ENCODE results near the gene IFNL3. TPM values are rescaled to one million over a fixed set of nuclear protein-coding genes. Genes with fewer than 3 reads are reported as not detected.

Gene IFNL3
- total RNA-seq: not detected in 2 replicates

DNA sequence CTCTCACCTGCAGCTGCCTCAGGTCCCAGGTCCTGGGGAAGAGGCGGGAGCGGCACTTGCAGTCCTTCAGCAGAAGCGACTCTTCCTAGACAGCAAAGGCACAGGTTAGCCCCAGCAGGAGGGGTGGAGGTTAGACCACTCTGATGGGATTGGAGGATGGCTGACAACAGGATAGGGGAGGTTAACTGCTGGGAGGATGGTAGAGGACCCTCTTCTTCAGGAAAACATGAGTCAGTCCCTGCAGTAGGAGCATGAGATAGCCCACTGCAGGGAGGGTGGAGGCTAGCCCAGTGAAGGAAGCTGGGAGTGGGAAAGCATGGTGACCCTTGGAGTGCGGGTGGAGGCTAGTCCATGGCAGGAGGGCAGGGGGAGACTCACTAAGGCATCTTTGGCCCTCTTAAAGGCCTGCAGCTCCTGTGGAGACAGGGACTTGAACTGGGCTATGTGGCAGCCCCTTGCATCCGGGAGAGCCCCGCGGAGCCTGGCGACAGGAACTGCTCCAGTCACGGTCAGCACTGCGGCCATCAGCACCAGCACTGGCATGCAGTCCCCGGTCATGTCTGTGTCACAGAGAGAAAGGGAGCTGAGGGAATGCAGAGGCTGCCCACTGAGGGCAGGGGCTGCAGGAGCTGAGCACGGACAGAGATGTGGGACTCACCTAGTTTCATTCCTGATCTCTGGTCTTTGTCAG lies at the start of gene IFNL3:
TSS of gene IFNL3 (minus strand) at position 597 of the 691 bp plus-strand sequence. CDS start at position 558, 39 bp downstream.

DNA sequence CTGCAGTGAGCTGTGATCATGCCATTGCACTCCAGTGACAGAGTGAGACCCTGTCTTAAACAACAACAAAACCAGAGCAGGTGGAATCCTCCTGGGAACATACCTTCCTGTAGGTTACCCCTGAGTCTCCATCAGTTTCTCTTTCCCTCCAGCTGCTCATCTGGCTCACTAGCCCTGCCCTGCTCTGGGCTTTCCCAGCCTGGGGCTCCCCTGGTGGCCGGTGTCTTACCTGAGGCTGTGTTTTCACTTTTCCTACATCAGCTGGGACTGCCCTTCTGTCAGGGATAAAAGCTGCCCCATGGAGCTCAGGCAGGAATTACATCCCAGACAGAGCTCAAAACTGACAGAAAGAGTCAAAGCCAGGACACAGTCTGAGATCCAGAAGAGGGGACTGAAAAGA lies 23.3 kb upstream of the IFNL3 start, which contains the start of gene IFNL2:
TSS of gene IFNL2 (plus strand) at position 312 of the 400 bp plus-strand sequence. CDS start 173 bp downstream, outside the sequence.

GRCh38 chr19:39248806-39249205 lies 4.0 kb upstream of the IFNL3 start, which contains the start of gene IFNL4:
Gene IFNL4 (minus strand): TSS chr19:39248856.

GRCh38 chr19:39203372-39204341 lies 41.1 kb downstream of the IFNL3 start, which contains the start of gene SYCN:
Gene SYCN (minus strand): TSS chr19:39204263. CDS start chr19:39204254, 9 bp downstream.

GRCh38 chr19:39196860-39197562 lies 47.8 kb downstream of the IFNL3 start, which contains the start of gene NCCRP1:
Gene NCCRP1 (plus strand): TSS chr19:39196964. CDS start chr19:39196983, 19 bp downstream.

Other genes with a start within 250 kb of the IFNL3 start
- gene FBXO27, start 212.5 kb downstream of the IFNL3 start, total RNA-seq: 1.6 and 7.0 TPM in 2 replicates
- gene ACP7, start 160.6 kb downstream of the IFNL3 start, total RNA-seq: not detected in 2 replicates
- 6.9 and 12.2 TPM in 2 replicates for gene PAK4, start 119.2 kb downstream of the IFNL3 start, total RNA-seq
- not detected in 2 replicates for gene NCCRP1, start 48.0 kb downstream of the IFNL3 start, total RNA-seq
- not detected in 2 replicates for gene SYCN, start 40.7 kb downstream of the IFNL3 start, total RNA-seq
- gene IFNL4, start 3.9 kb upstream of the IFNL3 start, total RNA-seq: not detected in 2 replicates
- not detected in 2 replicates for gene IFNL2, start 23.4 kb upstream of the IFNL3 start, total RNA-seq
- not detected in 2 replicates for gene IFNL1, start 51.4 kb upstream of the IFNL3 start, total RNA-seq
- 0.62 and 0.78 TPM in 2 replicates for gene LRFN1, start 75.9 kb upstream of the IFNL3 start, total RNA-seq
- gene GMFG, start 91.0 kb upstream of the IFNL3 start, total RNA-seq: 1.3 and 1.9 TPM in 2 replicates
- gene SAMD4B, start 97.4 kb upstream of the IFNL3 start, total RNA-seq: 60.0 and 68.8 TPM in 2 replicates
- gene PAF1, start 146.1 kb upstream of the IFNL3 start, total RNA-seq: 30.0 and 43.1 TPM in 2 replicates
- gene MED29, start 146.4 kb upstream of the IFNL3 start, total RNA-seq: 23.6 and 42.9 TPM in 2 replicates
- gene ZFP36, start 161.8 kb upstream of the IFNL3 start, total RNA-seq: 61.9 and 72.9 TPM in 2 replicates
- 21.7 and 31.7 TPM in 2 replicates for gene PLEKHG2, start 167.7 kb upstream of the IFNL3 start, total RNA-seq
- 979 and 1,035 TPM in 2 replicates for gene RPS16, start 190.9 kb upstream of the IFNL3 start, total RNA-seq
- 75.4 and 89.8 TPM in 2 replicates for gene SUPT5H, start 200.6 kb upstream of the IFNL3 start, total RNA-seq
- gene TIMM50, start 235.8 kb upstream of the IFNL3 start, total RNA-seq: 49.4 and 51.1 TPM in 2 replicates

Data from cardiac ventricle fibroblast (primary cell).